MM.1S (cell line): ENCODE results near the gene NOP14.

Experiments
- DNase-seq: peaks from one replicate; pipeline ENCODE4 v3.0.0-alpha.2; 2015
- H2AFZ ChIP-seq: fragments of 300-600 bp; sonication (generic); 2 replicates; pipeline ENCODE4 v1.6.0; 2016; ENCODE audit warnings: antibody characterized with exemption, low read length
- H3F3A ChIP-seq: fragments of 300-600 bp; sonication (generic); 2 replicates; pipeline ENCODE4 v1.6.1; 2016; ENCODE audit warnings: mild to moderate bottlenecking, antibody characterized with exemption, low read length, moderate library complexity, mixed read lengths; ENCODE audit not compliant: insufficient read depth
- H3K27ac ChIP-seq: fragments of 300-600 bp; sonication (generic); 2 replicates; pipeline ENCODE4 v1.5.1; 2016; ENCODE audit warnings: mild to moderate bottlenecking, low read length
- H3K27me3 ChIP-seq: fragments of 300-600 bp; sonication (generic); replicated peaks from 2 replicates; pipeline ENCODE4 v1.6.0; 2016; ENCODE audit warnings: low read length; ENCODE audit not compliant: insufficient read depth
- H3K36me3 ChIP-seq: fragments of 300-600 bp; sonication (generic); replicated peaks from 2 replicates; pipeline ENCODE4 v1.6.1; 2016; ENCODE audit warnings: mild to moderate bottlenecking, low read length, mixed read lengths; ENCODE audit not compliant: insufficient read depth
- H3K4me1 ChIP-seq: fragments of 300-600 bp; sonication (generic); 2 replicates; pipeline ENCODE4 v1.6.1; 2016; ENCODE audit warnings: low read length, mixed read lengths
- H3K4me2 ChIP-seq: fragments of 300-600 bp; sonication (generic); 2 replicates; pipeline ENCODE4 v1.6.0; 2016; ENCODE audit warnings: low read depth, low read length
- H3K4me3 ChIP-seq: fragments of 300-600 bp; sonication (generic); 2 replicates; pipeline ENCODE4 v1.5.1; 2016; ENCODE audit warnings: low read length, mixed read lengths
- H3K79me2 ChIP-seq: fragments of 300-600 bp; sonication (generic); 2 replicates; pipeline ENCODE4 v1.6.1; 2016; ENCODE audit warnings: mixed run types, low read length, mixed read lengths
- H3K9ac ChIP-seq: fragments of 300-600 bp; sonication (generic); 2 replicates; pipeline ENCODE4 v1.6.1; 2016; ENCODE audit warnings: low read length, mixed read lengths
- H3K9me2 ChIP-seq: fragments of 300-600 bp; sonication (generic); replicated peaks from 2 replicates; pipeline ENCODE4 v1.6.1; 2016; ENCODE audit warnings: mild to moderate bottlenecking, low read length, mixed read lengths; ENCODE audit not compliant: insufficient read depth
- H3K9me3 ChIP-seq: fragments of 300-600 bp; sonication (generic); replicated peaks from 2 replicates; pipeline ENCODE4 v1.6.1; 2016; ENCODE audit warnings: mild to moderate bottlenecking, low read length, mixed read lengths; ENCODE audit not compliant: insufficient read depth
- H4K20me1 ChIP-seq: fragments of 300-600 bp; sonication (generic); 2 replicates; pipeline ENCODE4 v1.6.1; 2016; ENCODE audit warnings: mild to moderate bottlenecking, low read length, moderate library complexity, mixed read lengths; ENCODE audit not compliant: insufficient read depth
- EZH2 ChIP-seq: fragments of 300-600 bp; sonication (generic); optimal IDR thresholded peaks from 2 replicates; pipeline ENCODE3; 2017; ENCODE audit warnings: low read depth, mild to moderate bottlenecking, antibody characterized with exemption, low read length, mixed read lengths
- EZH2phosphoT487 ChIP-seq: fragments of 300-600 bp; sonication (generic); IDR thresholded peaks from 2 replicates; pipeline ENCODE4 v1.6.1; 2018; ENCODE audit warnings: antibody characterized with exemption, low read length
- TF ChIP-seq, protein P1 (sequence below): fragments of 300-600 bp; sonication (generic); IDR thresholded peaks from 2 replicates; pipeline ENCODE4 v1.5.1; 2016; ENCODE audit warnings: antibody characterized with exemption, low read length, mixed read lengths

Gene NOP14

DNA sequence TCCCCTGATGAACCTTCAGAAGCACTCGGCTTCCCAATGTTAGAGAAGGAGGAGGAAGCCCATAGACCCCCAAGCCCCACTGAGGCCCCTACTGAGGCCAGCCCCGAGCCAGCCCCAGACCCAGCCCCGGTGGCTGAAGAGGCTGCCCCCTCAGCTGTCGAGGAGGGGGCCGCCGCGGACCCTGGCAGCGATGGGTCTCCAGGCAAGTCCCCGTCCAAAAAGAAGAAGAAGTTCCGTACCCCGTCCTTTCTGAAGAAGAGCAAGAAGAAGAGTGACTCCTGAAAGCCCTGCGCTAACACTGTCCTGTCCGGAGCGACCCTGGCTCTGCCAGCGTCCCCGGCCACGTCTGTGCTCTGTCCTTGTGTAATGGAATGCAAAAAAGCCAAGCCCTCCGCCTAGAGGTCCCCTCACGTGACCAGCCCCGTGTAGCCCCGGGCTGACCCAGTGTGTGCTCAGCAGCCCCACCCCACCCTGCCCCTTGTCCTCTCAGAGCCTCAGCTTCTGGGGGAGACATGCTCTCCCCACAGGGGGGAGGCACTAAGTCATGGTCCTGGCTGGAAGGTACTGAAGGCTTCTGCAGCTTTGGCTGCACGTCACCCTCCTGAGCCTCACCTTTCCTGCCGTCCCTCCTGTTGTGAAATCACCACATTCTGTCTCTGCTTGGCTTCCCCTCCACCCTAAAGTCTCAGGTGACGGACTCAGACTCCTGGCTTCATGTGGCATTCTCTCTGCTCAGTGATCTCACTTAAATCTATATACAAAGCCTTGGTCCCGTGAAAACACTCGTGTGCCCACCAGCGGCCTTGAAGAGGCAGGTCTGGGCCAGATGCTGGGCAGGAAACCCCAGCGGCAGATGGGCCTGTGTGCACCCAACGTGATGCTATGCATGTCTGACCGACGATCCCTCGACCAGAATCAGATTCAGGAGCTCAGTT is 34.7 kb downstream of the NOP14 start:
- no peaks in the 10 kb centered on the region for H3K9me2 ChIP-seq
- no peaks in the 10 kb centered on the region for H3K36me3 ChIP-seq
- DNase-seq = no peak
- H3K27me3 ChIP-seq = no peaks in the 10 kb centered on the region
- no peaks in the 10 kb centered on the region for H3K4me1 ChIP-seq
- no peak overlapping the region for H3K4me3 ChIP-seq
- no peak overlapping the region for H3K27ac ChIP-seq
- no peaks in the 10 kb centered on the region for H3K9me3 ChIP-seq
- H4K20me1 ChIP-seq = no peaks in the 10 kb centered on the region
- H3F3A ChIP-seq = no peaks in the 10 kb centered on the region; the same call in 1 of the 2 replicates
- H2AFZ ChIP-seq = no peak overlapping the region
- H3K4me2 ChIP-seq = no peak overlapping the region
- H3K9ac ChIP-seq = no peak overlapping the region
- no peak for TF ChIP-seq EZH2phosphoT487
- TF ChIP-seq, protein P1, sequence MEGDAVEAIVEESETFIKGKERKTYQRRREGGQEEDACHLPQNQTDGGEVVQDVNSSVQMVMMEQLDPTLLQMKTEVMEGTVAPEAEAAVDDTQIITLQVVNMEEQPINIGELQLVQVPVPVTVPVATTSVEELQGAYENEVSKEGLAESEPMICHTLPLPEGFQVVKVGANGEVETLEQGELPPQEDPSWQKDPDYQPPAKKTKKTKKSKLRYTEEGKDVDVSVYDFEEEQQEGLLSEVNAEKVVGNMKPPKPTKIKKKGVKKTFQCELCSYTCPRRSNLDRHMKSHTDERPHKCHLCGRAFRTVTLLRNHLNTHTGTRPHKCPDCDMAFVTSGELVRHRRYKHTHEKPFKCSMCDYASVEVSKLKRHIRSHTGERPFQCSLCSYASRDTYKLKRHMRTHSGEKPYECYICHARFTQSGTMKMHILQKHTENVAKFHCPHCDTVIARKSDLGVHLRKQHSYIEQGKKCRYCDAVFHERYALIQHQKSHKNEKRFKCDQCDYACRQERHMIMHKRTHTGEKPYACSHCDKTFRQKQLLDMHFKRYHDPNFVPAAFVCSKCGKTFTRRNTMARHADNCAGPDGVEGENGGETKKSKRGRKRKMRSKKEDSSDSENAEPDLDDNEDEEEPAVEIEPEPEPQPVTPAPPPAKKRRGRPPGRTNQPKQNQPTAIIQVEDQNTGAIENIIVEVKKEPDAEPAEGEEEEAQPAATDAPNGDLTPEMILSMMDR = no peak
- TF ChIP-seq EZH2 = no peak
- no peaks in the 10 kb centered on the region for H3K79me2 ChIP-seq

DNA sequence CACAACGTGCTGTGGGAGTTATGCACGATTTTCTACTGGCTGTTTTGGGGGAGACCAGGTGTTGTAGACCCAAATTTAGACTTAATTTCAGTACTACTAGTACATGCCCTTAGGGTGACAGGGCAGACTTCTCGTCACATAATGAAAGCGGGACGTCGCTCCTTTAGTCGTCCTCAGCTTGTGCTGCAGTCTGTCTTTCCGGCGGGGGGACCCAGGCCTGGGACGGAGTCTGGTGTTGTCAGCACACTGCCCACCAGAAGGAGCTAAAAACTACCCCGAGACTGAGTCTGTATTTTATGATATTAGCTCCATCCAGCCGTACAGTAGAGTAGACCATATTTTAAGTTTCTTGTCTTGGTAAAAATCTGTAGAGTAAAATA is 35.5 kb downstream of the NOP14 start:
- H3K9me2 ChIP-seq = no peaks in the 10 kb centered on the region
- no peaks in the 10 kb centered on the region for H4K20me1 ChIP-seq
- DNase-seq = no peak
- H3K27ac ChIP-seq = no peak overlapping the region
- no peak overlapping the region for H3K4me2 ChIP-seq
- TF ChIP-seq EZH2 (no peak), EZH2phosphoT487 (no peak)
- TF ChIP-seq, protein P1 = no peak
- no peak overlapping the region for H2AFZ ChIP-seq
- no peaks in the 10 kb centered on the region for H3K36me3 ChIP-seq
- no peak overlapping the region for H3K4me3 ChIP-seq
- H3K4me1 ChIP-seq = no peaks in the 10 kb centered on the region
- no peaks in the 10 kb centered on the region for H3K9me3 ChIP-seq
- H3F3A ChIP-seq = no peaks in the 10 kb centered on the region; the same call in 1 of the 2 replicates
- H3K79me2 ChIP-seq = no peaks in the 10 kb centered on the region
- H3K9ac ChIP-seq = no peak overlapping the region
- H3K27me3 ChIP-seq = no peaks in the 10 kb centered on the region

DNA sequence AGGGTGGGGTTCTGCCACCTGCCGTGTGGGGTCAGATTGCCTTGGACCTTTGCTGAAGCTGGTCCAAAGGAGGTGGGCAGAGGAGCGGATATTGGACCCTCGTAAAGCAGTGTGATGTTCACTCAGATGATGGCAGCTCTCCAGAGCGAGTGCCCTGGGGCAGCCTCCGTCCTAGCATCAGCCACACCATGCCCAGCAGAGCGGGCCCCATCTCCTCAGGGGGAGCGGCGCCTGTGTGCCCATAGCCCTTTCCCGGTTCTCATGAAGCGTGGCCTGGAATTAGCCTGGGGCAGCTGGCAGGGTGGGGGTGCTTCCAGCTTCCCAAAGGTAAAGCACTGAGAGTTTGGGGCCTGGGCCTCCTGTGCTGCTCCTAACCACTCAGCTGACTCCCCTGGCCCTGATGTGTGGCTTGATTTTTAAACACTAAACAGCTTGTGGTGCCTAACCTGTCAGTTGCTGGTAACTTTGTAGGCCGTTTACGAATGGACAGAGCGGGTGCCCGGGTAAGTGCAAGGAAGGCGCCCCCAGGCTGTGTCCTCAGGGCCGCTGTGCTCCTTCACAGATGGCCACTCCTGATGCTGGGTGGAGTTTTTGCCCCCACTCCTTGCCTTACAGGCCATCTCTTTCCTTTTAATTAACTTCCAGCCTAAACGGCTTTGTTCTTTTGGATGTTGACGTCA is 36.0 kb downstream of the NOP14 start:
- no peak for DNase-seq
- H3K4me2 ChIP-seq = no peak overlapping the region
- H2AFZ ChIP-seq = no peak overlapping the region
- H3K9ac ChIP-seq = no peak overlapping the region
- H3K4me1 ChIP-seq = no peaks in the 10 kb centered on the region
- H3K79me2 ChIP-seq = no peaks in the 10 kb centered on the region
- TF ChIP-seq, protein P1 = no peak
- no peak for TF ChIP-seq EZH2
- no peak for TF ChIP-seq EZH2phosphoT487
- no peak overlapping the region for H3K4me3 ChIP-seq
- no peaks in the 10 kb centered on the region; the same call in 1 of the 2 replicates for H3F3A ChIP-seq
- H3K27me3 ChIP-seq = no peaks in the 10 kb centered on the region
- no peaks in the 10 kb centered on the region for H3K9me3 ChIP-seq
- H3K9me2 ChIP-seq = no peaks in the 10 kb centered on the region
- no peaks in the 10 kb centered on the region for H4K20me1 ChIP-seq
- H3K27ac ChIP-seq = no peak overlapping the region
- H3K36me3 ChIP-seq = no peaks in the 10 kb centered on the region
